Measurements from ENCODE around the gene VWA8.

VWA8 gene

DNA sequence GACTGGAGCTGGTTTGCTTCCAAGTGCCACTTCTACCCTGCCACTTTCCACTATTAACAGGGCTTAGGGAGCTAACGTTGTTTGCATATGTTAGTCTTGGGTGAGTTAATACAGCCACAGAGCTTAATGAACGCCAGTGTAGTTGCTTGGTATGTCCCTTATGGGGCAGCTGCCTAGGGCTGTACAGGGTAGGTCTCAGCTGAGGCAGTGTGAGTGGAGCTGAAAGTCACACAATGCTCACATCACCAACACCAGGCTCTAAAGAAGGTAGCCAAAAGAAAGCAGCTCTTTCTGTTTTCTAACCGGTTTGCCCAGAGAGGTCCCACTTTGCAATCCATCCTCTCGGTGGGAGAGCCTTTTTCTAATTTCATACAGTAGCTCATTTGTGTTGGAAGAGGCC, 317.4 kb downstream of the VWA8 start:
- Histone ChIP-seq H3K27ac (no peak overlapping the region), H3K4me3 (ENCODE audit: low read depth, low read length) (no peak overlapping the region), H3K36me3 (replicated peaks) (no peaks in the 10 kb centered on the region), H3K27me3 (replicated peaks) (no peaks in the 10 kb centered on the region)
- no peak for DNase-seq
- TF ChIP-seq, protein P1, sequence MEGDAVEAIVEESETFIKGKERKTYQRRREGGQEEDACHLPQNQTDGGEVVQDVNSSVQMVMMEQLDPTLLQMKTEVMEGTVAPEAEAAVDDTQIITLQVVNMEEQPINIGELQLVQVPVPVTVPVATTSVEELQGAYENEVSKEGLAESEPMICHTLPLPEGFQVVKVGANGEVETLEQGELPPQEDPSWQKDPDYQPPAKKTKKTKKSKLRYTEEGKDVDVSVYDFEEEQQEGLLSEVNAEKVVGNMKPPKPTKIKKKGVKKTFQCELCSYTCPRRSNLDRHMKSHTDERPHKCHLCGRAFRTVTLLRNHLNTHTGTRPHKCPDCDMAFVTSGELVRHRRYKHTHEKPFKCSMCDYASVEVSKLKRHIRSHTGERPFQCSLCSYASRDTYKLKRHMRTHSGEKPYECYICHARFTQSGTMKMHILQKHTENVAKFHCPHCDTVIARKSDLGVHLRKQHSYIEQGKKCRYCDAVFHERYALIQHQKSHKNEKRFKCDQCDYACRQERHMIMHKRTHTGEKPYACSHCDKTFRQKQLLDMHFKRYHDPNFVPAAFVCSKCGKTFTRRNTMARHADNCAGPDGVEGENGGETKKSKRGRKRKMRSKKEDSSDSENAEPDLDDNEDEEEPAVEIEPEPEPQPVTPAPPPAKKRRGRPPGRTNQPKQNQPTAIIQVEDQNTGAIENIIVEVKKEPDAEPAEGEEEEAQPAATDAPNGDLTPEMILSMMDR (IDR thresholded peaks at IDR 0.05; ENCODE audit: low read depth, low read length, missing control alignments): no peak
- in situ Hi-C loops (cut with HindIII; ENCODE audit: low pct_ligation_motif_present, low sequenced_read_pairs): no loop called here

DNA sequence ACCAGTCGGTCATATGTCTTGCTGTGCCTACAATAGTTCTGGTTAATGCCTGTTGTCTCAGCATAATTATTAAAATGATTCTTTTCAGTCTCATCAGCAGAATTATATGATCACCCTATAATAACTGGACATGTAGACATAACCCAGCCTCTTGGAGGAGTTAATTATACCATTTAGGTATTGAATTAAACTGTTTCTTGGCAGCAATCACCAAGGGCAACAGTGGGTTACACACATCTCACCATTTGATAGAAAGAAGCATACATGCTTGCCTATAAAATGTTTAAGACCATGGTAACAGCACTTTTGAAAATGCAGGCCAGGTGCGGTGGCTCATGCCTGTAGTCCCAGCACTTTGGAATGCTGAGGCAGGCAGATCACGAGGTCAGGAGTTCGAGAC, 318.9 kb downstream of the VWA8 start:
- no peaks in the 10 kb centered on the region for H3K36me3 ChIP-seq (replicated peaks)
- TF ChIP-seq, protein P1 (IDR thresholded peaks at IDR 0.05; ENCODE audit: low read depth, low read length, missing control alignments): no peak
- H3K27me3 ChIP-seq (replicated peaks): no peaks in the 10 kb centered on the region
- H3K4me3 ChIP-seq (ENCODE audit: low read depth, low read length): no peak overlapping the region
- DNase-seq: no peak
- in situ Hi-C loops (cut with HindIII; ENCODE audit: low pct_ligation_motif_present, low sequenced_read_pairs): no loop called here
- no peak overlapping the region for H3K27ac ChIP-seq

DNA sequence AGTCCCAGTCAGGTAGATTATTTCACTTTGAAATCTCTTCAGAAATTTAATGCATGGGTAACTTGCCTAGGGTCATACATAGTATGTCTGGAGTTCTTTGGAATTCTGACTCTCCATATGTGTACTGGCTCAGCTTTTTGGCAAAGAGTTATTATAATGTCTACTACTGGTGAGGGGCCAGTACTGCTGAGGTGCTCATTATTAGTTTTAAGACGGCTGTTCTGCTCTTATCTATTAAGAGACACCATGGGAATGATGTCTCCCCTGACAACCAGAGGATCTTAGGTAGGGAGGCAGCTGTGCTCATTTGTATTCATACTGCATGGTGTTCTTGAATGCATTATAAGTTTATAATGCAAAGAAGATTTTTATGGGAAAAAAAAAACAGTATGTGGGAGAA, 319.5 kb downstream of the VWA8 start:
- in situ Hi-C loops (cut with HindIII; ENCODE audit: low pct_ligation_motif_present, low sequenced_read_pairs): no loop called here
- Histone ChIP-seq H3K4me3 (ENCODE audit: low read depth, low read length) (no peak overlapping the region), H3K27me3 (replicated peaks) (no peaks in the 10 kb centered on the region), H3K27ac (no peak overlapping the region), H3K36me3 (replicated peaks) (no peaks in the 10 kb centered on the region)
- TF ChIP-seq, protein P1 (IDR thresholded peaks at IDR 0.05; ENCODE audit: low read depth, low read length, missing control alignments): no peak
- no peak for DNase-seq

DNA sequence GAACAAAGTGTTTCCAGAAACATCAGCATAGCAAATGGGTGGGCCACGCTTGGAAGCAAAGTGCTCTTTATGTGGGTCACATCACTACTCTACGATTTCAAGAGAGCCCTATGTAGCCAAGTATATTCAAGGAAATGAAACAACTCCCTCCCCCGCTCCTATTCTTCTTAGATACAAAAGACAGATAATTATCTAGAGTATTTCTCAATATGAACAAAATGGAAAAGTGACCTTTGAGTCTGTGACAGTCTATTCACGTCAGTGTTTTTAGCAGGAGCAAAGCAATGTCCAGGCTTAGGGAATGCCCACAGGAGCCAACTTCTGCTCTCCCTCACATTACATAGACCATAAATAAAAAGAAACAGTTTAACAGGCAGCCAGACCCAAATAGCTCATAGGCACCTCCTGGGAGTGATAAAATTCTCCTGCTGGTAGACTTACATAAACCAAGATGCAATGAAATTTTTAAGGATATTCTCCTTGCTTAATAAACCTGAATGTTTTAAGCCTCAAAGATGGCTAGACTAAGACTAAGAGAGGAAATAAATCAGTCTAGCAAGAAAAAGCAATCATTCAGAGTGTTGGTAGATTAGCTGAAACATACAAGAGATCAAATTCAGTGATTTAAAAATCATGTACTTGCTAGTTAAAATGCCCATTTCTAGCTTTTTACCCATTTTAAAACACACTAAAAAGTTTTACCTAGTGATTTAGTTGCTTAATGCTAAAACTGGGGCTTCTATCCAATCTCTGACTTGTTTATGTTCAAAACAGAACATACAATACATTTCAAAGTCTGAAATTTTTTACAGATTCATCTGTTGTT, 320.7 kb downstream of the VWA8 start:
- TF ChIP-seq, protein P1 (IDR thresholded peaks at IDR 0.05; ENCODE audit: low read depth, low read length, missing control alignments): no peak
- in situ Hi-C loops (cut with HindIII; ENCODE audit: low pct_ligation_motif_present, low sequenced_read_pairs): no loop called here
- no peak for DNase-seq
- Histone ChIP-seq H3K4me3 (ENCODE audit: low read depth, low read length) (no peak overlapping the region), H3K27ac (no peak overlapping the region), H3K27me3 (replicated peaks) (no peaks in the 10 kb centered on the region), H3K36me3 (replicated peaks) (no peaks in the 10 kb centered on the region)

DNA sequence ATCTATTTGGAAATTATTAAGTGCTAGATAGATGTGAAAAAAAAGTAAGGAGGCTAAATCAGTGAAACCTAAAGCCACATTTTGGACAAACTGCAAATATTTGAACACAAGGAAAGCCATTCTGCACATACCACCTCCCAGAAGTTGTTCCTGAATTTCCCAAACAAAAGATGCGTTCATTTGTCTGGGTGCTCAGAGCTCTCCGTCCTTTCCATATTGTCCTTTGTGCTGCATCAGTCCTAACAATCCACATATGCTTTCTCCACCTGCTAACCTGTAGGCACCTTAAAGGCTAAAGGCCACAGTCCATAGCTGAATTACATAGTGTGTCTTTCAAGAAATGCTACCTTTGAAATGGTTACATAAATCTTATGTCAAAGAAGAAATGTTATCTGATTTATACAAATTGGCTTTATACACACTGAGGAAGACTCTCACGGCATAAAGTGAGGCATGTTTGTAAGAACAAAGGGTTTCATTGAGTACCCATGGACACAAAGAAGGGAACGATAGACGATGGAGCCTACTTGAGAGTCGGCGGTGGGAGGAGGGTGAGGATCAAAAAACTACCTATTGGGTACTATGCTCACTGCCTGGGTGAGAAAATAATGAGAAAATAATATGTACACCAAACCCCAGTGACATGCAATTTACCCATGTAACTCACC, 321.5 kb downstream of the VWA8 start:
- TF ChIP-seq, protein P1 (IDR thresholded peaks at IDR 0.05; ENCODE audit: low read depth, low read length, missing control alignments): no peak
- Histone ChIP-seq H3K27ac (no peak overlapping the region), H3K4me3 (ENCODE audit: low read depth, low read length) (no peak overlapping the region), H3K27me3 (replicated peaks) (no peaks in the 10 kb centered on the region), H3K36me3 (replicated peaks) (no peaks in the 10 kb centered on the region)
- DNase-seq: no peak
- in situ Hi-C loops (cut with HindIII; ENCODE audit: low pct_ligation_motif_present, low sequenced_read_pairs): no loop called here
